ENCODE data around the gene YBX1. TPM values are rescaled to one million over a fixed set of nuclear protein-coding genes. Genes with fewer than 3 reads are reported as not detected.
"Not testable (repeated sequence)": the region's sequence is repeated elsewhere in the genome, so short reads cannot be mapped to it uniquely, and the experiment has no call there.

The YBX1 gene
- total RNA-seq, 1 donor from 2014 or later, result 840 TPM

DNA sequence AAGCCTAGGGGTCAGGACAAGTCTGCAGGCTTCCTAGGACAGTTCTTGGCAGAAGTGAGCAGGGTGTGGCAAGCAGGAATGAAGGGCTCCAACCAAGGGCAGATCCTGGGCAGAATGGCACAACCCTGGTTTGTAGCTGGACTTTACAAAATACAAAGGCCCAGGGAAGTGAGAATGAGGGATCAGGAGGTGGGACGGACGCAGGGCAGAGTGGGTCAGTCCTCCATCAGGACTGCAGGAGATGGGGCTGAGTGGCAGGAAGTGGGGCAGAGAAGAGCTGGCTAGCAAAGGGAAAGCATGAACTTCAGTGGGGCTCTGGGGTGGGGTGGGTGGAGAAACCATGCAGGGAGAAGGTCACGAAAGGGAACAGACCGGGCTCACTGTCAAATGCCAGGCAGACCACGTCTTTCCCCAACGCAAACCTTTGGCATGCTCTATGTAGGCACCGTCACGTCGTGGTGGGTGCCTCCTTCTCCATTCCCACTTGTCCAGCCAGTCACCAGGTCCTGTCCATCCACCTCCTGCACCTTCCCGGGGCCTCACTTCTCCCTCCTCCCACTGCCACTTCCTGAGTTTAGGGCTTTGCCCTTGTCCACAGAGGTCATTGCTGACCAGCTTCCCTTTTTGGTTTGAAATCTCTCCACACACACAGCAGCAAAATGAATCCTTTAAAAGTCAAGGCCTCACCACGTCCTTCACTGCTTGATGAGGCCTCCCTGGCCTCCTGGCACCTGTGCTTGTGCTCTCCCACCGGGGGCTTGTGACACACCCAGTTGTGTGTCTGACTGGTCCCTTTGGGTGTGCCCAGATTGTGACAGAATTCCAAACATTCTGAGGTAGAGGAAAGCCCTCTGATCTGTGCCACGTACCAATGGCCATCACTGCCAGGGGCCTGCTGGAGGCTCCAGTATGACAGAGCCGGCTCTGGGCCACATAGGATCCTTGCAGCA is 66.5 kb downstream of the YBX1 start:
- peaks cover 63% of the 10 kb centered on the region for H3K36me3 Mint-ChIP-seq (ENCODE audit: low read depth)
- H3K27me3 Mint-ChIP-seq (ENCODE audit: low read depth), result no peaks in the 10 kb centered on the region
- H3K9me3 Mint-ChIP-seq, result peaks cover 5% of the 10 kb centered on the region
- no peak overlapping the region for H3K27ac Mint-ChIP-seq
- H3K4me3 Mint-ChIP-seq (ENCODE audit: low read depth), result no peak overlapping the region
- no peak for DNase-seq (ENCODE audit: low spot score)
- intact Hi-C loops (cut with micrococcal nuclease), result loop anchor here (5.0 kb wide), 1 partner anchor 171 kb away; no protein-coding TSS in a partner anchor
- no peaks in the 10 kb centered on the region for H3K4me1 Mint-ChIP-seq (ENCODE audit: low read depth)

GRCh38 chr1:42750041-42750440 is 67.8 kb downstream of the YBX1 start:
- H3K27me3 Mint-ChIP-seq (ENCODE audit: low read depth), result no peaks in the 10 kb centered on the region
- intact Hi-C loops (cut with micrococcal nuclease), result no loop called here
- peaks cover 5% of the 10 kb centered on the region for H3K9me3 Mint-ChIP-seq
- no peak for DNase-seq (ENCODE audit: low spot score)
- H3K27ac Mint-ChIP-seq, result no peak overlapping the region
- no peak overlapping the region for H3K4me3 Mint-ChIP-seq (ENCODE audit: low read depth)
- H3K36me3 Mint-ChIP-seq (ENCODE audit: low read depth), result peaks cover 74% of the 10 kb centered on the region
- no peaks in the 10 kb centered on the region for H3K4me1 Mint-ChIP-seq (ENCODE audit: low read depth)

- DNase-seq (ENCODE audit: low spot score); H3K27me3 Mint-ChIP-seq (ENCODE audit: low read depth); H3K4me1 Mint-ChIP-seq (ENCODE audit: low read depth); H3K9me3 Mint-ChIP-seq; H3K4me3 Mint-ChIP-seq (ENCODE audit: low read depth); H3K27ac Mint-ChIP-seq; intact Hi-C loops (cut with micrococcal nuclease): not testable (repeated sequence)
- H3K36me3 Mint-ChIP-seq (ENCODE audit: low read depth), result peaks cover 77% of the 10 kb centered on the region
These were observed 69.4 kb downstream of the YBX1 start for GRCh38 chr1:42751511-42752070.

GRCh38 chr1:42752284-42752683 is 70.1 kb downstream of the YBX1 start:
- peaks cover 77% of the 10 kb centered on the region for H3K36me3 Mint-ChIP-seq (ENCODE audit: low read depth)
- peaks cover 2% of the 10 kb centered on the region for H3K4me1 Mint-ChIP-seq (ENCODE audit: low read depth)
- no peak overlapping the region for H3K4me3 Mint-ChIP-seq (ENCODE audit: low read depth)
- H3K27ac Mint-ChIP-seq, result no peak overlapping the region
- no peak for DNase-seq (ENCODE audit: low spot score)
- H3K27me3 Mint-ChIP-seq (ENCODE audit: low read depth), result no peaks in the 10 kb centered on the region
- intact Hi-C loops (cut with micrococcal nuclease), result no loop called here
- H3K9me3 Mint-ChIP-seq, result peaks cover 5% of the 10 kb centered on the region

- Mint-ChIP-seq H3K9me3 (peaks cover 5% of the 10 kb centered on the region), H3K4me1 (ENCODE audit: low read depth) (peaks cover 2% of the 10 kb centered on the region), H3K27me3 (ENCODE audit: low read depth) (no peaks in the 10 kb centered on the region), H3K27ac (no peak overlapping the region), H3K36me3 (ENCODE audit: low read depth) (peaks cover 78% of the 10 kb centered on the region), H3K4me3 (ENCODE audit: low read depth) (no peak overlapping the region)
- intact Hi-C loops (cut with micrococcal nuclease), result no loop called here
- DNase-seq (ENCODE audit: low spot score), result no peak
These were observed 70.9 kb downstream of the YBX1 start for GRCh38 chr1:42753070-42753469.

Other genes with a start within 250 kb of the YBX1 start
- 0.11 and 0.28 TPM in 2 replicates for gene ZMYND12, start 226.4 kb upstream of the YBX1 start, total RNA-seq
- gene PPCS, start 225.9 kb upstream of the YBX1 start, total RNA-seq, result 41.4 and 41.8 TPM in 2 replicates
- 1.7 and 2.3 TPM in 2 replicates for gene CCDC30, start 219.1 kb upstream of the YBX1 start, total RNA-seq
- 77.5 and 78.7 TPM in 2 replicates for gene PPIH, start 24.0 kb upstream of the YBX1 start, total RNA-seq
- not detected in 2 replicates for gene CLDN19, start 57.8 kb downstream of the YBX1 start, total RNA-seq
- gene P3H1, start 84.6 kb downstream of the YBX1 start, total RNA-seq, result 47.9 and 56.7 TPM in 2 replicates
- 6.9 and 10.3 TPM in 2 replicates for gene C1orf50, start 84.8 kb downstream of the YBX1 start, total RNA-seq
- 0.16 and 0.39 TPM in 2 replicates for gene TMEM269, start 102.6 kb downstream of the YBX1 start, total RNA-seq
- 3.1 and 4.8 TPM in 2 replicates for gene ERMAP, start 134.7 kb downstream of the YBX1 start, total RNA-seq
- 11.4 and 12.3 TPM in 2 replicates for gene SVBP, start 135.0 kb downstream of the YBX1 start, total RNA-seq
- gene ZNF691, start 164.2 kb downstream of the YBX1 start, total RNA-seq, result 8.4 and 9.6 TPM in 2 replicates